GM12875 (cell line): ENCODE measurements around the gene GPATCH4.

Experiments
- H3K4me3 ChIP-seq: one replicate; pipeline ENCODE4 v1.5.1; 2011; ENCODE audit warnings: low read depth, low read length, control low read depth
- CTCF ChIP-seq: IDR thresholded peaks from 2 replicates; pipeline ENCODE4 v1.5.1; 2011; ENCODE audit warnings: low read depth, mild to moderate bottlenecking, control low read depth, inconsistent platforms, low read length, moderate library complexity, borderline replicate concordance; ENCODE audit not compliant: insufficient read depth

Gene GPATCH4

GRCh38 chr1:156547434-156547833 is 53.8 kb downstream of the GPATCH4 start:
- H3K4me3 ChIP-seq: no peak overlapping the region
- no peak for TF ChIP-seq CTCF

GRCh38 chr1:156546267-156546666 is 55.0 kb downstream of the GPATCH4 start:
- H3K4me3 ChIP-seq: no peak overlapping the region
- TF ChIP-seq CTCF: no peak

- no peak for TF ChIP-seq CTCF
- H3K4me3 ChIP-seq: no peak overlapping the region
These were observed 56.6 kb downstream of the GPATCH4 start for GRCh38 chr1:156544592-156545102.
